Measurements from ENCODE around the gene PRRT3.
A peak's percentile ranks its signal among the peaks of the same experiment; 100 is the strongest.

PRRT3 gene

GRCh38 chr3:9915254-9916141, 36.7 kb downstream of the PRRT3 start:
- H3K36me3 ChIP-seq (ENCODE audit: control insufficient read depth, low read depth, low read length): no peaks in the 10 kb centered on the region
- peaks cover 15% of the 10 kb centered on the region for H3K4me1 ChIP-seq (ENCODE audit: control insufficient read depth, low read depth, low read length)
- peak overlapping the region; percentile 48 for H3K9ac ChIP-seq (ENCODE audit: low read length)
- no peaks in the 10 kb centered on the region for H3K9me3 ChIP-seq (ENCODE audit: control insufficient read depth, low read depth, low read length)
- peak overlapping the region; percentile 65 for H3K4me3 ChIP-seq (ENCODE audit: low read length)
- no peak overlapping the region for H3K27ac ChIP-seq (ENCODE audit: low read length)
- H3K27me3 ChIP-seq (ENCODE audit: control insufficient read depth, insufficient read depth, low read length): peaks cover 16% of the 10 kb centered on the region

GRCh38 chr3:9914559-9915253, 37.5 kb downstream of the PRRT3 start:
- peaks cover 15% of the 10 kb centered on the region for H3K4me1 ChIP-seq (ENCODE audit: control insufficient read depth, low read depth, low read length)
- no peak overlapping the region for H3K9ac ChIP-seq (ENCODE audit: low read length)
- H3K27ac ChIP-seq (ENCODE audit: low read length): no peak overlapping the region
- peak overlapping the region; percentile 65 for H3K4me3 ChIP-seq (ENCODE audit: low read length)
- H3K27me3 ChIP-seq (ENCODE audit: control insufficient read depth, insufficient read depth, low read length): peaks cover 16% of the 10 kb centered on the region
- no peaks in the 10 kb centered on the region for H3K36me3 ChIP-seq (ENCODE audit: control insufficient read depth, low read depth, low read length)
- no peaks in the 10 kb centered on the region for H3K9me3 ChIP-seq (ENCODE audit: control insufficient read depth, low read depth, low read length)

- no peak overlapping the region for H3K4me3 ChIP-seq (ENCODE audit: low read length)
- no peak overlapping the region for H3K27ac ChIP-seq (ENCODE audit: low read length)
- H3K4me1 ChIP-seq (ENCODE audit: control insufficient read depth, low read depth, low read length): peaks cover 15% of the 10 kb centered on the region
- no peaks in the 10 kb centered on the region for H3K36me3 ChIP-seq (ENCODE audit: control insufficient read depth, low read depth, low read length)
- peaks cover 16% of the 10 kb centered on the region for H3K27me3 ChIP-seq (ENCODE audit: control insufficient read depth, insufficient read depth, low read length)
- no peak overlapping the region for H3K9ac ChIP-seq (ENCODE audit: low read length)
- H3K9me3 ChIP-seq (ENCODE audit: control insufficient read depth, low read depth, low read length): no peaks in the 10 kb centered on the region
Measured at GRCh38 chr3:9914011-9914410, 38.2 kb downstream of the PRRT3 start.

GRCh38 chr3:9913601-9914000, 38.6 kb downstream of the PRRT3 start:
- H3K4me3 ChIP-seq (ENCODE audit: low read length): no peak overlapping the region
- H3K36me3 ChIP-seq (ENCODE audit: control insufficient read depth, low read depth, low read length): no peaks in the 10 kb centered on the region
- H3K27me3 ChIP-seq (ENCODE audit: control insufficient read depth, insufficient read depth, low read length): peaks cover 16% of the 10 kb centered on the region
- H3K9me3 ChIP-seq (ENCODE audit: control insufficient read depth, low read depth, low read length): no peaks in the 10 kb centered on the region
- no peak overlapping the region for H3K9ac ChIP-seq (ENCODE audit: low read length)
- no peak overlapping the region for H3K27ac ChIP-seq (ENCODE audit: low read length)
- H3K4me1 ChIP-seq (ENCODE audit: control insufficient read depth, low read depth, low read length): peaks cover 15% of the 10 kb centered on the region

- Histone ChIP-seq H3K9ac (ENCODE audit: low read length) (no peak overlapping the region), H3K4me3 (ENCODE audit: low read length) (no peak overlapping the region), H3K4me1 (ENCODE audit: control insufficient read depth, low read depth, low read length) (peaks cover 13% of the 10 kb centered on the region), H3K9me3 (ENCODE audit: control insufficient read depth, low read depth, low read length) (no peaks in the 10 kb centered on the region), H3K27ac (ENCODE audit: low read length) (no peak overlapping the region), H3K36me3 (ENCODE audit: control insufficient read depth, low read depth, low read length) (no peaks in the 10 kb centered on the region), H3K27me3 (ENCODE audit: control insufficient read depth, insufficient read depth, low read length) (peaks cover 16% of the 10 kb centered on the region)
Measured at GRCh38 chr3:9912294-9912935, 39.8 kb downstream of the PRRT3 start.

- Histone ChIP-seq H3K27ac (ENCODE audit: low read length) (no peak overlapping the region), H3K36me3 (ENCODE audit: control insufficient read depth, low read depth, low read length) (no peaks in the 10 kb centered on the region), H3K9me3 (ENCODE audit: control insufficient read depth, low read depth, low read length) (no peaks in the 10 kb centered on the region), H3K27me3 (ENCODE audit: control insufficient read depth, insufficient read depth, low read length) (peaks cover 16% of the 10 kb centered on the region), H3K9ac (ENCODE audit: low read length) (no peak overlapping the region), H3K4me1 (ENCODE audit: control insufficient read depth, low read depth, low read length) (peaks cover 10% of the 10 kb centered on the region), H3K4me3 (ENCODE audit: low read length) (no peak overlapping the region)
Measured at GRCh38 chr3:9911863-9912262, 40.3 kb downstream of the PRRT3 start.

- Histone ChIP-seq H3K27me3 (ENCODE audit: control insufficient read depth, insufficient read depth, low read length) (peaks cover 6% of the 10 kb centered on the region), H3K27ac (ENCODE audit: low read length) (no peak overlapping the region), H3K4me3 (ENCODE audit: low read length) (no peak overlapping the region), H3K36me3 (ENCODE audit: control insufficient read depth, low read depth, low read length) (no peaks in the 10 kb centered on the region), H3K4me1 (ENCODE audit: control insufficient read depth, low read depth, low read length) (no peaks in the 10 kb centered on the region), H3K9ac (ENCODE audit: low read length) (no peak overlapping the region), H3K9me3 (ENCODE audit: control insufficient read depth, low read depth, low read length) (no peaks in the 10 kb centered on the region)
Measured at GRCh38 chr3:9909221-9910013, 42.8 kb downstream of the PRRT3 start.

GRCh38 chr3:9908286-9908685, 43.9 kb downstream of the PRRT3 start:
- no peak overlapping the region for H3K27ac ChIP-seq (ENCODE audit: low read length)

GRCh38 chr3:9906480-9906879, 45.7 kb downstream of the PRRT3 start:
- H3K27ac ChIP-seq (ENCODE audit: low read length): no peak overlapping the region
- H3K9me3 ChIP-seq (ENCODE audit: control insufficient read depth, low read depth, low read length): no peaks in the 10 kb centered on the region
- no peaks in the 10 kb centered on the region for H3K36me3 ChIP-seq (ENCODE audit: control insufficient read depth, low read depth, low read length)
- H3K4me3 ChIP-seq (ENCODE audit: low read length): no peak overlapping the region
- H3K4me1 ChIP-seq (ENCODE audit: control insufficient read depth, low read depth, low read length): peaks cover 9% of the 10 kb centered on the region
- no peaks in the 10 kb centered on the region for H3K27me3 ChIP-seq (ENCODE audit: control insufficient read depth, insufficient read depth, low read length)
- no peak overlapping the region for H3K9ac ChIP-seq (ENCODE audit: low read length)

More at GRCh38 chr3:9908286-9908685, 43.9 kb downstream of the PRRT3 start:
- no peak overlapping the region for H3K9ac ChIP-seq (ENCODE audit: low read length)
- no peaks in the 10 kb centered on the region for H3K9me3 ChIP-seq (ENCODE audit: control insufficient read depth, low read depth, low read length)
- H3K4me1 ChIP-seq (ENCODE audit: control insufficient read depth, low read depth, low read length): no peaks in the 10 kb centered on the region
- no peaks in the 10 kb centered on the region for H3K36me3 ChIP-seq (ENCODE audit: control insufficient read depth, low read depth, low read length)
- H3K4me3 ChIP-seq (ENCODE audit: low read length): no peak overlapping the region
- no peaks in the 10 kb centered on the region for H3K27me3 ChIP-seq (ENCODE audit: control insufficient read depth, insufficient read depth, low read length)

- H3K4me3 ChIP-seq (ENCODE audit: low read length): no peak overlapping the region
- no peak overlapping the region for H3K9ac ChIP-seq (ENCODE audit: low read length)
- no peaks in the 10 kb centered on the region for H3K27me3 ChIP-seq (ENCODE audit: control insufficient read depth, insufficient read depth, low read length)
- H3K36me3 ChIP-seq (ENCODE audit: control insufficient read depth, low read depth, low read length): no peaks in the 10 kb centered on the region
- H3K4me1 ChIP-seq (ENCODE audit: control insufficient read depth, low read depth, low read length): peaks cover 9% of the 10 kb centered on the region
- no peaks in the 10 kb centered on the region for H3K9me3 ChIP-seq (ENCODE audit: control insufficient read depth, low read depth, low read length)
- no peak overlapping the region for H3K27ac ChIP-seq (ENCODE audit: low read length)
Measured at GRCh38 chr3:9903904-9904303, 48.3 kb downstream of the PRRT3 start.

GRCh38 chr3:9903238-9903624, 49.0 kb downstream of the PRRT3 start:
- Histone ChIP-seq H3K27ac (ENCODE audit: low read length) (no peak overlapping the region), H3K9ac (ENCODE audit: low read length) (no peak overlapping the region), H3K4me3 (ENCODE audit: low read length) (no peak overlapping the region), H3K27me3 (ENCODE audit: control insufficient read depth, insufficient read depth, low read length) (no peaks in the 10 kb centered on the region), H3K9me3 (ENCODE audit: control insufficient read depth, low read depth, low read length) (no peaks in the 10 kb centered on the region), H3K36me3 (ENCODE audit: control insufficient read depth, low read depth, low read length) (no peaks in the 10 kb centered on the region), H3K4me1 (ENCODE audit: control insufficient read depth, low read depth, low read length) (peaks cover 9% of the 10 kb centered on the region)
